ENCODE results near the gene ZNF576.
A peak's percentile ranks its signal among the peaks of the same experiment; 100 is the strongest.
"Not testable (repeated sequence)": the region's sequence is repeated elsewhere in the genome, so short reads cannot be mapped to it uniquely, and the experiment has no call there.

ZNF576 gene

GRCh38 chr19:43575156-43575950 lies 21.0 kb upstream of the ZNF576 start, which contains the start of the genes PINLYP and XRCC1:
Gene PINLYP (plus strand): TSS chr19:43575801. CDS start chr19:43577192, 1,391 bp downstream.
Gene XRCC1 (minus strand): TSS chr19:43575527. CDS start chr19:43575458, 69 bp downstream.
- DNase-seq: peak; percentile 96

- DNase-seq: no peak
These were observed 20.2 kb upstream of the ZNF576 start for GRCh38 chr19:43575955-43576878.

- no peak for DNase-seq
These were observed 17.6 kb upstream of the ZNF576 start for GRCh38 chr19:43578787-43579186.

GRCh38 chr19:43581467-43581866 lies 14.9 kb upstream of the ZNF576 start:
- no peak for DNase-seq

- no peak for DNase-seq
These were observed 13.9 kb upstream of the ZNF576 start for GRCh38 chr19:43582495-43582894.

- peak; percentile 13 for DNase-seq
These were observed 11.9 kb upstream of the ZNF576 start for GRCh38 chr19:43584484-43584883.

GRCh38 chr19:43586346-43586745 lies 10.0 kb upstream of the ZNF576 start:
- no peak for DNase-seq

GRCh38 chr19:43587029-43587428 lies 9.4 kb upstream of the ZNF576 start:
- not testable (repeated sequence) for DNase-seq

GRCh38 chr19:43589277-43589676 lies 7.1 kb upstream of the ZNF576 start:
- no peak for DNase-seq

- DNase-seq: no peak
These were observed 6.7 kb upstream of the ZNF576 start for GRCh38 chr19:43589678-43590077.

- no peak for DNase-seq
These were observed 4.3 kb upstream of the ZNF576 start for GRCh38 chr19:43591904-43592772.

- no peak for DNase-seq
These were observed 3.5 kb upstream of the ZNF576 start for GRCh38 chr19:43592800-43593350.

GRCh38 chr19:43594081-43594697 lies 2.2 kb upstream of the ZNF576 start:
- DNase-seq: no peak

GRCh38 chr19:43594710-43595604 lies 1.4 kb upstream of the ZNF576 start:
- peak; percentile 23 for DNase-seq

- no peak for DNase-seq
These were observed 793 bp upstream of the ZNF576 start for GRCh38 chr19:43595605-43595998.

GRCh38 chr19:43596842-43597461 lies 557 bp downstream of the ZNF576 start:
- DNase-seq: no peak

- DNase-seq: no peak
These were observed 1.5 kb downstream of the ZNF576 start for GRCh38 chr19:43597876-43598275.

GRCh38 chr19:43598445-43599240 lies 2.2 kb downstream of the ZNF576 start:
- DNase-seq: no peak

- DNase-seq: no peak
These were observed 3.4 kb downstream of the ZNF576 start for GRCh38 chr19:43599635-43600295.
